Measurements from ENCODE around the gene OR5K2.
A peak's percentile ranks its signal among the peaks of the same experiment; 100 is the strongest.

OR5K2 gene

DNA sequence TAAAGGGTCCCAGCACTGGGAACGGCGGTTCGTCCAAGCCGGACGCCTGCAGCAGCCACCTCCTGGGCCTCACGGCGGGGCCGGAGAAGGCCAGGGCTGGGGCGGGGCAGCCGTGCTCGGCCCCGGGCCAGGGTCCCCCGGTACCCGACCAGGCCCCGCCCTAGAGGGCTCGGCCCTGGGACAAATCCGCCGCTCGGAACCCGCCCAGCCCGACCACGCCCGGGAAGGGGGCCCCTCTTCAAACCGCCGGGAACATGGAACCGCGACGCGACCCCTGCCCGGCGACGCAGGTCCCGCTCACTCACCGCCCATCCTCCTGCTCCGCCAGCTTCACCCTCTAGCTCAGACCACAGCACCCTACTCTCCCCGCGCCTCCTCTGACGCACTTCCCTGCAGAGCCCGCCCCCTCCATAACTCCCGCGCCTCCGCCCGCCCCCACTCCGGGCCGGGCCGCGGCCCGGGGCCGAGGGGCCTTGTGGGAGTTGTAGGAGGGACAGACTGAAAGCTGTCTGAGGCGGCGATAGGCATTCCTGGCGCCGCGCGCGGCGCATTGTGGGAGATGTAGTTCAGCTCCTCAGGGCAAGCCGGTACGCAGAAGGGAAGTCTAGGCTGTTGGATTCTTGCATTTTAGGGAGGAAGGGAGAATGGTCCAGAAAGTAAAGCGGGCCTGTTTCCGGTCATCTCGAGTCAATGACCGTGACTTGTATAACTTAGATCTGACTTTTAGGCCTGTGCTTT, 25.2 kb downstream of the OR5K2 start, which contains the start of gene CLDND1:
Gene CLDND1, minus strand, starts transcription at position 359 of the 738 bp plus-strand sequence. CDS start 1,478 bp downstream, outside the sequence.
- DNase-seq (ENCODE audit: low read depth) = peak; percentile 94

DNA sequence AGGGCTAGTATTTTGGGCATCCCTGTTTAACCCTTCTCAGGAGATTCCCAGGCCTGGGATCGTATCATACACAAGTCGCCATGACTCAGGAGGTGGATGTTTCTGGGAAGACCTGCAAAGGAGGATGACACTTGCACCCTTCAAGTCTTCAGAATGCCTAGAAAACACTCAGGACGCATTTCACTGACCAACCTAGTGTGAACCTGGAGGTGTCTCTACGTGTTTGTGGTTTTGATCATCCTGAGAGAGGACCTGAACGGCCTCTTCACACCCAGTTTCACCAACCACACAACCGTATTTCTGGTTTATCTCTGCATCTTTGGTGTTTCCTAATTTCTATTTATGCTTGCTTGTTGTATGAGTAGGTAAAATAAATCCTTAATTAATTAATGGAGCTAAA, 28.0 kb downstream of the OR5K2 start:
- DNase-seq (ENCODE audit: low read depth) = no peak

DNA sequence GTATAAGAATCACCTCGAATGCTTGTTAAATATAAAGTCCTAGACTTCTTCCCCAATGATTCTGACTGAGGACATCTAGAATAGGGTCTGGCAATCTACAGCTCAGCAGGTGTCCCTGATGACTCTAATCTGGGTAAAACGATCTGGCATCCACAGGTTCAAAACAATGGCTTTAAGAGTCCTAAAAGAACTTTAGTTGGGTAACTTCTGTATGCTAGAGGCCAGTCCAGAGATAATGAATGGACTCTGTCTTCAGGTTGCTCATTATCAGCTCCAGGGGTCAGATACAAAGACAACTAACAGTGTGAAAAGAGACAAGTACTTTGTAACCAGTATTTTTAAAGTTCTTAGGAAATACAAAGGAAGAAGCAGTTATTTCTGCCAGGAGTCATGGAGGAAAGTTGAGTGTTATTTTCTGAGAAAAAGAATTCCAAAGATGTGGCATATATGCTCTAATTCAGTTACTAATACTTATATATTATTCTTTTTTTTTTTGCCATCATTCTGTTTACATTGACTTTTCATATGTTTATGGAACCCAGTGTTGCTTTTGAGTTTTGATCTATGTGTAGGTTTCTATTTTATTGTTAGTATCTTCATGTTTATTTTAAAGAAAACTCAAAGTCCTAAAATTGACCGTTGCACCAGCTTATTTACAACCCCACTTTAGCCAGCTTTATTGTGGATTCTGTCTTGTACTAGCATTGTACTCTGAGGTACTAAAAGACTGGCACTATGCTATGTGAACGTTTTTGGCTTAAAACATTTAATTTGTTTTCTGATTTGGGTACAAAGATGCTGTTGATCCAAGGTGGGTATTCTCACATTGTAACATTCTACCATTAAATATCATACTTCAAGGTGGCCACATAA, 31.2 kb downstream of the OR5K2 start:
- DNase-seq (ENCODE audit: low read depth) = no peak

DNA sequence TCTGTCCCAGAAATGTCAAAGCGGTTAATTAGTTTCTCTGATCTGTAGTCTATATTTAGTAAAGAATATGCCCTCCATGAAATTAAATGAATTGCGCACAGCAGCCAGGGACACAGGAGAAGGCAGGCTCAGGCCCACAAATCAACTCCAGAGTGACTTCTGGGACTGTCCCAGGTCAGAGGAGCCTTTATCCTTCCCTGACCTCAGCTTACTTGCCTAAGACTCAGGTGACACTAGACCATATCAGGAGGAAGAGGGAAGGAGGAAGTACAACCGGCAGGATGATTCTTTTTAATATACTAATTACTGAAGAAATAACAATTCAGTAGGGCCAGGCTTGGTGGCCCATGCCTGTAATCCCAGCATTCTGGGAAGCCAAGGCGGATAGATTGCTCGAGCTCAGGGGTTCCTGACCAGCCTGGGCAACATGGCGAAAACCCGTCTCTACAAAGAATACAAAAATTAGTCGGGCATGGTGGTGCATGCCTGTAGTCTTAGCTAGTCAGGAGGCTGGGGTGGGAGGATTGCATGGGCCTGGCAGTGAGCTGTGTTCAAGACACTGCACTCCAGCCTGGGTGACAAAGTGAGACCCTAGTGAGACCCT, 32.5 kb downstream of the OR5K2 start:
- no peak for DNase-seq (ENCODE audit: low read depth)

DNA sequence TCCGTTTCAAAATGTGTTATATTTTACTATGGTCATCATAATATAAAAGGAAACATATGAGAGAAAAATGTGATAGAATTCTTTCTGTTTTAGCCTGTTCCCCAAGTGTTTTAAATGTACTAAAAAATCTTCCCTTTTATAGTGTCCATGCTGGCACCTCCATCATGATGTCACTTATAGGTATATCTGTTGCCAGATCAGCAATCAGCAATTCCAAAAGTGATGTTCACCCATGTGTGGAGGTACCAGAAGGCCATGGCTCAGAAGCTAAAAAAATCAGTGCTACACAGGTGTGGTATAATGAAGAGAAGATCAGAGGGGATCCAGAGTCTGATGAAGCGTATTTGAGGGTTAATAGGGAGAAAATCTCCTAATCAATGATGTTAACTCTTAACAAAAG, 33.2 kb downstream of the OR5K2 start:
- DNase-seq (ENCODE audit: low read depth) = no peak

DNA sequence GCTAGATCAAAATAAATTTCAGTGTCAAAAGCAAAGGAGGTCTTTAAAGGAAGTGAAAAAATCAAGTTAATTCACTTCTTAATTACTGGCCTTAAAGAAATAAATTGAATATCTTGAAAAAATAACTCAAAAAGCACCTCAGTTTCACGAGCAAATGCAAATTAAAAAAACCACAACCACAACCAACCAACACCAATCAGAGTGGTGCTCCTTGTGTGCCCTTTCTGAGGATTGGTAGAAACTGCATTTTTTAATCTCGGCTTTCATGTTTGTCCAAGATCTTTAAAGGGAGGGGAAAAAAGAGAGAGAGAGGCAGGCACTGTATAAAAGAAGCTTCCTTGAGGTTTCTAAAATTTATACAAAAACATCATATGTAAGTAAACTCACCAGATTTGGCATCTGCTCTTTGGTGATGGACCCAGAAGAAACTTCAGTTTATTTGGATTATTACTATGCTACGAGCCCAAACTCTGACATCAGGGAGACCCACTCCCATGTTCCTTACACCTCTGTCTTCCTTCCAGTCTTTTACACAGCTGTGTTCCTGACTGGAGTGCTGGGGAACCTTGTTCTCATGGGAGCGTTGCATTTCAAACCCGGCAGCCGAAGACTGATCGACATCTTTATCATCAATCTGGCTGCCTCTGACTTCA, 34.3 kb downstream of the OR5K2 start, which contains the start of gene GPR15:
Gene GPR15, plus strand, starts transcription at position 357 of the 653 bp plus-strand sequence. Its CDS starts 56 bp downstream, at position 413.
- DNase-seq (ENCODE audit: low read depth) = no peak

DNA sequence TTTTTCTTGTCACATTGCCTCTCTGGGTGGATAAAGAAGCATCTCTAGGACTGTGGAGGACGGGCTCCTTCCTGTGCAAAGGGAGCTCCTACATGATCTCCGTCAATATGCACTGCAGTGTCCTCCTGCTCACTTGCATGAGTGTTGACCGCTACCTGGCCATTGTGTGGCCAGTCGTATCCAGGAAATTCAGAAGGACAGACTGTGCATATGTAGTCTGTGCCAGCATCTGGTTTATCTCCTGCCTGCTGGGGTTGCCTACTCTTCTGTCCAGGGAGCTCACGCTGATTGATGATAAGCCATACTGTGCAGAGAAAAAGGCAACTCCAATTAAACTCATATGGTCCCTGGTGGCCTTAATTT, 34.8 kb downstream of the OR5K2 start:
- DNase-seq (ENCODE audit: low read depth) = no peak

DNA sequence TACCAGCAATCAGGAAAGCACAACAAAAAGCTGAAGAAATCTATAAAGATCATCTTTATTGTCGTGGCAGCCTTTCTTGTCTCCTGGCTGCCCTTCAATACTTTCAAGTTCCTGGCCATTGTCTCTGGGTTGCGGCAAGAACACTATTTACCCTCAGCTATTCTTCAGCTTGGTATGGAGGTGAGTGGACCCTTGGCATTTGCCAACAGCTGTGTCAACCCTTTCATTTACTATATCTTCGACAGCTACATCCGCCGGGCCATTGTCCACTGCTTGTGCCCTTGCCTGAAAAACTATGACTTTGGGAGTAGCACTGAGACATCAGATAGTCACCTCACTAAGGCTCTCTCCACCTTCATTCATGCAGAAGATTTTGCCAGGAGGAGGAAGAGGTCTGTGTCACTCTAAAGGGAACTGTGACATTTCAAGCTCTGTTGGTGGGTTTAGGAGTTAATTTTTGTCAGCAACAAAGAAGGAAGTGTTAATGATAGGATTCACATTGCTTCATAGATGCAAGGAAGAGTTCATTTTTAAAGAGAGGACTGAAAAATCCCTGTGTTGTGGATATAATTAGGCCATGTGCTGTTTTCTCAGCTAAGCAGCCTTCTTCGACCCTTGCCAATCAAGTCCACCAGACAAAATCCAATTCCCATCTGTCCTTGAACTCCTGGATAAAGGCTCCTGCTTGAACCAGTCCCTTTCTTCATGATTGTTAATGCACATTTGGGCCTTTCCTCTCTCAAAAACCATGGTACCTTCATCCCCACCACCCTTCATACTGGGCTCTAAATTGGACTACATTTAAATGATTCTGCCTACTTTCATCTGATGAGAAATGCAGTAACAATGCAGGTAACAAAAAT, 35.5 kb downstream of the OR5K2 start:
- no peak for DNase-seq (ENCODE audit: low read depth)

DNA sequence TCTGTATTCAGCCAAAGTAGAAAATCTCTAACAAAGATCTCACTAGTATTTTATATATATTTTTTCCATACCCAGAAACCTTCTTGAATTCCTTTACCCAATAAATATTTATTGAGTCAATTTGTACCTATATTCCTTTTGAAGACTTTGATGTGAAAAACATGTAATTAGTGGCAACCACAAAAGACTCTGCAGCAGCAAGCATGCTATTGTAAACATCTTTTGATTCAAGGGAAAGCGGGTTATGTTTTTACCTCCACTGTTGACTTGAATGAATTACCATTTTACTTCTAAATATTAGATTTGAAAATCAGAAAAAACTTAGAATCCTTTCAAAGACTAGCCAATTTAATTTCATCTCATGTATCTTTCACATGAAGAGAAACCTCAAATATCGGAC, 36.7 kb downstream of the OR5K2 start:
- no peak for DNase-seq (ENCODE audit: low read depth)

DNA sequence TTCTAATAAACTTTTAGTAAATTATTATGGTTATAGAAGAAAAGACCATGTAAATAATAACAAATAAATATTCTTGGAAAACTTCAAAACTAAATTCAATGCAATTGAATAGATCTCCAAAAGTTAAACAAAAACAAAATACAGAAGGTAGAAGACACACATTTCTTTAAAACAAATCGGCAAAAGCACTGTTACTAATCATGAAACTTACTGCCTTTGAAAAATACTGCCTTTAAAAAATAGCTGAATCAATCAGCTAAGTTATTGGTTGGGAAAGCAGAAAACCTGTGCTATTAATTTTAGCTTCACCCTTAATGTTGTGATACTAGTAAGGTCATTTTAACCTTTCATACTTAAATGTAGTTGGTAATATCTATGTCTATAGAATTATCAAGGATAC, 37.3 kb downstream of the OR5K2 start:
- no peak for DNase-seq (ENCODE audit: low read depth)

DNA sequence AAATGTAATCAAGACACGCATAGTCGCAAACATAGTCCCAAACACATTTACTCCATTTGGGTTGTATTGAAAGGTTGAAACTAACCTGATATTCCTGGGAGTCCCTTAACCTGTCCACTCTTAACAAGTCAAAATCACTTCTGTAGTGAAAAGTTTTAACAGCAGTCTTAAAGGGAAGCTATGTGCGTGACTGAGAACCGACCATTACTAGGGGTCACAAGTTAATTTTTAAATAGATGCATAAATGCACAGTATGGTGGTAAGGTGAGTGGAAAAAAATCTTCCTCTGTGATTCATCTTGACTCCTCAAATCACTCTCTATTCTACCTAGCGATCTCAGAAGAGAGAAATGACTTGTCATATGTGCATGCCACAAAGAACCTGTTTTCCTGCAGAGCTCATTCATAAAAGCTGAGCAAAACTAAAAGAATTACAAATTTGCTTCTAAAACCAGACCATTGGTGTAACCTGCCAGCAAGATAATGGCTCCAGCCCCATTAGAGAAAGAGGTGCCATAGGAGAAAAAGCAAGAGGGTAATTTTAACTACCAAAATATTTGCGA, 39.1 kb downstream of the OR5K2 start:
- no peak for DNase-seq (ENCODE audit: low read depth)

DNA sequence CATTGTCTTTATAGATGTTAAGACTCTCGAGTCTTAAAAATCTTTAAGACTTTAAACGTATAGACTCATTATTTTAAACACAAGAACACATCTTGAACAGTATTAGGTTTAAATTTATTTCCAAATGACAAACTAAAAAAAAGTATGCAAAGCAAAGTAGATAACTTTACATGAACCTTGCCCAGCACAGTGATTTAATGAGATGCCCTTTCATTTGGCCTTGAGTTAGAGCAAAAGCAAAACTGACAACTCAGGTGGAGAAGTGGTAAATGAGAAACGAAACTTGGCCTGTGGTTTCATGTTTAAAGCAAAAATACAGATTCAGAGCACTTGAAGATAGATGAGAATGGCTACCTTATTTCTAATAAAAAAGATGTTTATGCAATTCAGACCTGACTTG, 42.9 kb downstream of the OR5K2 start:
- DNase-seq (ENCODE audit: low read depth) = no peak

DNA sequence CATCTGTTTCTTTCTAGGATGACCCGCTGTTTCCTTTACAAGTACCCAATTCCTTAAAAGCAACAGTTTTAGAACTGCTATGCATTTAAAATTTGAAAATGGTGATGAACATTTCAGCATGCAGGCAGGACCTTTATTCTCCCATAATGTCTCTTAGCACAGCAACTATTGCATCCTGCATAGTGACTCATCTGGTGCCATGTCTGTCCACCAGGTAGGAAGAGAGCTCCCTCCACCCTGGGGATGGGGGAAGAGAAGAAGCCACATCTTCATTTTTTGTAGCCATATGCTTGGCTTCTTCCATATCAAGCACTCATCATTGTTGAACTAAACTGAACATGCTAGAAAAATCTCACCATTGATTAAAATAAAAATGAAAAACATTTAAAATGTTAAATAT, 44.2 kb downstream of the OR5K2 start:
- DNase-seq (ENCODE audit: low read depth) = no peak

DNA sequence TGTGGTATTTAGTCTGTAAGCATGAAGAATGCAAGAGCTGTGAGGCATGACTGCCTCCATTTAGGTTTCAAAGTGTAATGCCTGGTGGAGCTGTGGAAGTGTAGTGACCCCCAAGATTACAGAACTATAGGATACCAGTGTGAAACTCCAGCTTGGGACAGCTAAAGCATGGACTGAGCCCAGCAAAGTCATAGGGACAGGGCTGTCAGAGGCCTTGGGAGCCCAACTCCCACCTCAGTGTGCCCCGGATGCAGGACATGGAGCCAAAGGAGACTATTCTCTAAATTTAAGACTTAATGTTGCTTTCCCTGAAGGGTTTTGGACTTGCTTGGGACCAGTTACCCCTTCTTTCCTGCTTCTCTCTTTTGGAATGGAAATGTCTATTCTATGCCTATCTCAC, 45.1 kb downstream of the OR5K2 start:
- no peak for DNase-seq (ENCODE audit: low read depth)

DNA sequence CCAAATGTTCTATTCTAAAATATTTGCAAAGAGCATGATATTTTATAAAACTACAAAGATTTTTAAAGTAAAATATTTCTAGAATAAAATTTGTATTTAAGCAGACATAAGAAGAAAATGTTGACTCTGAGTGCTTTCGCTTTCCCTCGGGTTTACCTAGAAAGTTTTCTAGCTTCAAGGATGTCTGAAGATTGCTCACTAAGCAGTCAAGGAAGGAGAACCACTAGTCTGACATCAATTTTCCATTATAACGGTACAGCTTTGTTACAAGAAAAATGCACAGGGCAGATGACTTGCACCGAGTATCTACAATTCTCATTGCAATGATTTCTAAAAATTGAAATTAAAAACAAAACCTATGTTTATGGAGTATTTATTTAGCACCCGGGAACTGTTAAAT, 48.5 kb downstream of the OR5K2 start:
- no peak for DNase-seq (ENCODE audit: low read depth)
